Esophagus muscularis mucosa (tissue), 3 donors: Measurements from ENCODE around the gene GAMT.

Experiments
- CTCF ChIP-seq, 3 experiments: fragments of 200-600 bp in 2 of 3; fragments of 450-650 bp in 1 of 3; sonication (generic) in 2 of 3; IDR thresholded peaks; one replicate each; pipeline ENCODE4 v1.5.1; 2017 to 2019; ENCODE audit warnings: antibody characterized with exemption in 3 of 3, mild to moderate bottlenecking in 2 of 3, moderate library complexity in 1 of 3
- POLR2A ChIP-seq: fragments of 450-650 bp; IDR thresholded peaks from one replicate; pipeline ENCODE4 v1.6.1; 2017; ENCODE audit warnings: antibody characterized with exemption, moderate library complexity, mild to moderate bottlenecking, low read depth
- POLR2AphosphoS5 ChIP-seq, 2 donors: sonication (generic); formaldehyde crosslinking; IDR thresholded peaks; one replicate each; pipeline ENCODE4 v1.6.1; 2017; ENCODE audit warnings: antibody characterized with exemption in 2 of 2

GRCh38 chr19:1357531-1358109 is 43.7 kb downstream of the GAMT start:
- TF ChIP-seq CTCF (IDR thresholded peaks at IDR 0.05), result no peak
- no peak for TF ChIP-seq POLR2AphosphoS5 (IDR thresholded peaks at IDR 0.05)
- no peak for TF ChIP-seq POLR2A
